Panc1 (cell line): ENCODE measurements around the gene TMEM62.

ENCODE experiments used
- CTCF ChIP-seq: fragments of 450-650 bp; IDR thresholded peaks from 2 replicates; pipeline ENCODE4 v1.5.1; 2017; ENCODE audit warnings: mild to moderate bottlenecking
- POLR2AphosphoS5 ChIP-seq: IDR thresholded peaks from 2 replicates; pipeline ENCODE4 v1.6.1; 2012; ENCODE audit warnings: mild to moderate bottlenecking, low read depth, low read length, moderate library complexity
- SIN3A ChIP-seq: IDR thresholded peaks from 2 replicates; pipeline ENCODE4 v1.6.1; 2012; ENCODE audit warnings: low read depth, mild to moderate bottlenecking, low read length, moderate library complexity, borderline replicate concordance; ENCODE audit not compliant: insufficient read depth
- TCF7L2 ChIP-seq: IDR thresholded peaks from 2 replicates; pipeline ENCODE4 v1.6.1; 2011; ENCODE audit warnings: mild to moderate bottlenecking, low read depth, low read length, inconsistent platforms
- TF ChIP-seq, protein P1 (sequence below), 2 experiments: IDR thresholded peaks; 2 replicates each; pipeline ENCODE4 v1.6.1; 2011 to 2012; ENCODE audit warnings: low read depth in 2 of 2, control low read depth in 1 of 2, low read length in 1 of 2, mild to moderate bottlenecking in 1 of 2, moderate library complexity in 1 of 2; ENCODE audit not compliant: insufficient read depth in 1 of 2

GRCh38 chr15:43230640-43231115, 97.3 kb downstream of the TMEM62 start:
- TF ChIP-seq CTCF, result no peak
- no peak for TF ChIP-seq POLR2AphosphoS5
- TF ChIP-seq, protein P1, sequence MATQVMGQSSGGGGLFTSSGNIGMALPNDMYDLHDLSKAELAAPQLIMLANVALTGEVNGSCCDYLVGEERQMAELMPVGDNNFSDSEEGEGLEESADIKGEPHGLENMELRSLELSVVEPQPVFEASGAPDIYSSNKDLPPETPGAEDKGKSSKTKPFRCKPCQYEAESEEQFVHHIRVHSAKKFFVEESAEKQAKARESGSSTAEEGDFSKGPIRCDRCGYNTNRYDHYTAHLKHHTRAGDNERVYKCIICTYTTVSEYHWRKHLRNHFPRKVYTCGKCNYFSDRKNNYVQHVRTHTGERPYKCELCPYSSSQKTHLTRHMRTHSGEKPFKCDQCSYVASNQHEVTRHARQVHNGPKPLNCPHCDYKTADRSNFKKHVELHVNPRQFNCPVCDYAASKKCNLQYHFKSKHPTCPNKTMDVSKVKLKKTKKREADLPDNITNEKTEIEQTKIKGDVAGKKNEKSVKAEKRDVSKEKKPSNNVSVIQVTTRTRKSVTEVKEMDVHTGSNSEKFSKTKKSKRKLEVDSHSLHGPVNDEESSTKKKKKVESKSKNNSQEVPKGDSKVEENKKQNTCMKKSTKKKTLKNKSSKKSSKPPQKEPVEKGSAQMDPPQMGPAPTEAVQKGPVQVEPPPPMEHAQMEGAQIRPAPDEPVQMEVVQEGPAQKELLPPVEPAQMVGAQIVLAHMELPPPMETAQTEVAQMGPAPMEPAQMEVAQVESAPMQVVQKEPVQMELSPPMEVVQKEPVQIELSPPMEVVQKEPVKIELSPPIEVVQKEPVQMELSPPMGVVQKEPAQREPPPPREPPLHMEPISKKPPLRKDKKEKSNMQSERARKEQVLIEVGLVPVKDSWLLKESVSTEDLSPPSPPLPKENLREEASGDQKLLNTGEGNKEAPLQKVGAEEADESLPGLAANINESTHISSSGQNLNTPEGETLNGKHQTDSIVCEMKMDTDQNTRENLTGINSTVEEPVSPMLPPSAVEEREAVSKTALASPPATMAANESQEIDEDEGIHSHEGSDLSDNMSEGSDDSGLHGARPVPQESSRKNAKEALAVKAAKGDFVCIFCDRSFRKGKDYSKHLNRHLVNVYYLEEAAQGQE (IDR thresholded peaks at IDR 0.05; ENCODE audit: insufficient read depth in 1 of 2, low read depth in 2 of 2, low read length in 1 of 2), result no peak
- no peak for TF ChIP-seq SIN3A
- TF ChIP-seq TCF7L2, result no peak
